Uterus (tissue), 4 donors: ENCODE data around the gene CDR2L. TPM values are rescaled to one million over a fixed set of nuclear protein-coding genes. Genes with fewer than 3 reads are reported as not detected.
"Not testable (repeated sequence)": the region's sequence is repeated elsewhere in the genome, so short reads cannot be mapped to it uniquely, and the experiment has no call there.

Experiments used
- DNase-seq, 2 donors: peaks; one replicate each; pipeline ENCODE4 v3.0.0-alpha.2; 2019 to 2020
- H3K27ac ChIP-seq, 2 donors: fragments of 200-600 bp; sonication (generic); 1 replicate in 1 of 2; 2 replicates in 1 of 2; pipeline ENCODE4 v1.5.1; 2016 to 2018
- H3K27me3 ChIP-seq, 2 donors: fragments of 200-600 bp; sonication (generic); one replicate each; pipeline ENCODE4 v1.5.1; 2018 to 2019; ENCODE audit warnings: control low read depth in 1 of 2
- H3K36me3 ChIP-seq, 2 donors: fragments of 200-600 bp; sonication (generic); one replicate each; pipeline ENCODE4 v1.5.1; 2019; ENCODE audit warnings: control low read depth in 1 of 2
- H3K4me1 ChIP-seq, 2 donors: fragments of 200-600 bp; sonication (generic); one replicate each; pipeline ENCODE4 v1.5.1; 2018 to 2019; ENCODE audit warnings: control low read depth in 1 of 2
- H3K4me3 ChIP-seq, 2 donors: fragments of 200-600 bp; sonication (generic); 1 replicate in 1 of 2; 2 replicates in 1 of 2; pipeline ENCODE4 v1.5.1; 2018 to 2019; ENCODE audit warnings: mild to moderate bottlenecking in 1 of 2
- H3K9me3 ChIP-seq, 2 donors: fragments of 200-600 bp; sonication (generic); one replicate each; pipeline ENCODE4 v1.5.1; 2019; ENCODE audit warnings: control low read depth in 1 of 2
- POLR2A ChIP-seq, 2 donors: fragments of 450-650 bp; IDR thresholded peaks; one replicate each; pipeline ENCODE4 v1.6.1; 2016; ENCODE audit warnings: antibody characterized with exemption in 2 of 2, mild to moderate bottlenecking in 1 of 2, moderate library complexity in 1 of 2
- intact Hi-C: fragments of 100-400 bp; cut with DNase I; formaldehyde crosslinking; loops from one replicate; pipeline ENCODE4 v1.15.1; 2023; ENCODE audit warnings: low total_unique reads
- total RNA-seq, 4 donors: library from RNA; depleted of rRNA in 3 of 4; stranded (reverse); fragments of >200 nt in 3 of 4; gene quantifications; one replicate each; pipeline versions ENCODE4 v1.1.0 to v1.2.4, GENCODE V29; 2014 to 2023
- TF ChIP-seq, protein P1 (sequence below), 4 experiments: fragments of 200-600 bp in 2 of 4; fragments of 450-650 bp in 2 of 4; sonication (generic) in 2 of 4; IDR thresholded peaks; one replicate each; pipeline ENCODE4 v1.5.1; 2016 to 2019; ENCODE audit warnings: antibody characterized with exemption in 4 of 4, mild to moderate bottlenecking in 2 of 4, moderate library complexity in 1 of 4
- donor health status: DM: yes; HTN: yes; CAD: no.

CDR2L gene
- total RNA-seq, 4 donors from 2014 or later = 4.7 to 25.4 (median 6.7) TPM

GRCh38 chr17:75003070-75003956 lies 15.9 kb downstream of the CDR2L start:
- Histone ChIP-seq H3K9me3 (no peaks in the 10 kb centered on the region), H3K4me1 (no peaks in the 10 kb centered on the region), H3K27me3 (no peaks in the 10 kb centered on the region), H3K36me3 (no peaks in the 10 kb centered on the region), H3K4me3 (no peak overlapping the region), H3K27ac (no peak overlapping the region)
- DNase-seq = no peak
- TF ChIP-seq, protein P1, sequence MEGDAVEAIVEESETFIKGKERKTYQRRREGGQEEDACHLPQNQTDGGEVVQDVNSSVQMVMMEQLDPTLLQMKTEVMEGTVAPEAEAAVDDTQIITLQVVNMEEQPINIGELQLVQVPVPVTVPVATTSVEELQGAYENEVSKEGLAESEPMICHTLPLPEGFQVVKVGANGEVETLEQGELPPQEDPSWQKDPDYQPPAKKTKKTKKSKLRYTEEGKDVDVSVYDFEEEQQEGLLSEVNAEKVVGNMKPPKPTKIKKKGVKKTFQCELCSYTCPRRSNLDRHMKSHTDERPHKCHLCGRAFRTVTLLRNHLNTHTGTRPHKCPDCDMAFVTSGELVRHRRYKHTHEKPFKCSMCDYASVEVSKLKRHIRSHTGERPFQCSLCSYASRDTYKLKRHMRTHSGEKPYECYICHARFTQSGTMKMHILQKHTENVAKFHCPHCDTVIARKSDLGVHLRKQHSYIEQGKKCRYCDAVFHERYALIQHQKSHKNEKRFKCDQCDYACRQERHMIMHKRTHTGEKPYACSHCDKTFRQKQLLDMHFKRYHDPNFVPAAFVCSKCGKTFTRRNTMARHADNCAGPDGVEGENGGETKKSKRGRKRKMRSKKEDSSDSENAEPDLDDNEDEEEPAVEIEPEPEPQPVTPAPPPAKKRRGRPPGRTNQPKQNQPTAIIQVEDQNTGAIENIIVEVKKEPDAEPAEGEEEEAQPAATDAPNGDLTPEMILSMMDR (IDR thresholded peaks at IDR 0.05) = no peak
- TF ChIP-seq POLR2A (IDR thresholded peaks at IDR 0.05) = no peak
- intact Hi-C loops = no loop called here

DNA sequence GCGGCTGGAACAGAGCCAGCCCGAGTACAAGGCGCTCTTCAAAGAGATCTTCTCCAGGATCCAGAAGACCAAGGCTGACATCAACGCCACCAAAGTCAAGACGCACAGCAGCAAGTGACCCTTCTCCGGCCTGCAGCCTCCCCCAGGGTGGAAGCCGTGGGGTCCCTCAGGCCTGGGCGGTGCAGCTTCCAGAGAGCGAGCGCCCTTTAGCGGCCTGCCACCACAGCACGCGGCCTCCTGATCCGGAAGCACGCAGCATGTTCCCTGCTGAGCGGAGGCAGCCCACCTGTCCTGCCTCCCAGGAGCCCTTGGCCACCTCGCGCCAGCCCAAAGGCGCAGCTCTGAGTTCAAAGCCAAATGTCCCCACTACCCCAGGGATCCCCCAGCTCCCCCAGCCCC lies 16.5 kb downstream of the CDR2L start:
- no peaks in the 10 kb centered on the region for H3K27me3 ChIP-seq
- TF ChIP-seq, protein P1 (IDR thresholded peaks at IDR 0.05) = no peak
- TF ChIP-seq POLR2A (IDR thresholded peaks at IDR 0.05) = no peak
- no peaks in the 10 kb centered on the region for H3K36me3 ChIP-seq
- H3K4me3 ChIP-seq = no peak overlapping the region
- no peak overlapping the region for H3K27ac ChIP-seq
- no peaks in the 10 kb centered on the region for H3K9me3 ChIP-seq
- DNase-seq = no peak
- H3K4me1 ChIP-seq = no peaks in the 10 kb centered on the region
- intact Hi-C loops = no loop called here

GRCh38 chr17:75004371-75004770 lies 16.9 kb downstream of the CDR2L start:
- no peaks in the 10 kb centered on the region for H3K4me1 ChIP-seq
- no peak overlapping the region for H3K4me3 ChIP-seq
- TF ChIP-seq, protein P1 (IDR thresholded peaks at IDR 0.05) = no peak
- no peak for TF ChIP-seq POLR2A (IDR thresholded peaks at IDR 0.05)
- H3K27me3 ChIP-seq = no peaks in the 10 kb centered on the region
- no peak overlapping the region for H3K27ac ChIP-seq
- H3K36me3 ChIP-seq = no peaks in the 10 kb centered on the region
- no peak for DNase-seq
- no peaks in the 10 kb centered on the region for H3K9me3 ChIP-seq
- intact Hi-C loops = no loop called here

DNA sequence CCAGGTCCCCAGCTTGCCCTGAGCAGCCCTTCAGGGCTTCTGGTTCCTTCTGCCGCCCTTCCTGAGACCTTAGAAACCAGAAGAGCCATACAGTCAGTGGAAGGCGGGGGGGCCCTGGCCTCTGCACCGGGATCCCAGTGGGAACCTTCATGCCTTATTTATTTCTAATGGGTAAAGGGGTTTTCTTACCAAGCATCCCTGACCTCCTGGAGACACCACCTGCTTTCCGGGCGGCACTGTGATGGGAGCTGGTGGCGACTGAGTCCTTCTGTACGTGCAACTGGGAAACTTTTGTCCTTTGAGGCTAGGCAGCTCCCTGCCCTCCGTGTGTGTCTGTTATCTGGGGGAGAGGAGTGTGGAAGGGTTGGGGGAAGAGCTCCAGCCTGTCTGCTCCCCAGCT lies 17.9 kb downstream of the CDR2L start:
- H3K27me3 ChIP-seq = no peaks in the 10 kb centered on the region
- H3K4me3 ChIP-seq = no peak overlapping the region
- no peaks in the 10 kb centered on the region for H3K4me1 ChIP-seq
- intact Hi-C loops = no loop called here
- H3K9me3 ChIP-seq = no peaks in the 10 kb centered on the region
- H3K27ac ChIP-seq = no peak overlapping the region
- H3K36me3 ChIP-seq = no peaks in the 10 kb centered on the region
- TF ChIP-seq POLR2A (IDR thresholded peaks at IDR 0.05) = no peak
- TF ChIP-seq, protein P1 (IDR thresholded peaks at IDR 0.05) = no peak
- no peak for DNase-seq

DNA sequence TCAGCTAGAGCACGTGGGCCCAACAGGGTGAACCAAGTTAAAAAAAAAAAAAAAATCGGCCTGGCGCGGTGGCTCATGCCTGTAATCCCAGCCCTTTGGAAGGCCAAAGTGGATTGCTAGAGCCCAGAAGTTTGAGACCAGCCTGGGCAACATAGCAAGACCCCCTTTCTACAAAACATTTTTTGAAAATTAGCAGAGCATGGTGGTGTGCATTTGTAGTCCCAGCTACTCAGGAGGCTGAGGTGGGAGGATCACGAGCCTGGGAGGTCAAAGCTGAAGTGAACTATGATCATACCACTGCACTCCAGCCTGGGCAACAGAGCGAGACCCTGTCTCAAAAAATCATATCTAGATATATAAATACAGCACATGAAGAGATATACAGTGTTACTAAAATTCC lies 18.7 kb downstream of the CDR2L start:
- H3K4me3 ChIP-seq, intact Hi-C loops, H3K27ac ChIP-seq, H3K36me3 ChIP-seq, H3K4me1 ChIP-seq, H3K9me3 ChIP-seq, H3K27me3 ChIP-seq, DNase-seq: not testable (repeated sequence)
